ENCODE data around the gene MAGEF1. TPM values are rescaled to one million over a fixed set of nuclear protein-coding genes. Genes with fewer than 3 reads are reported as not detected.

The MAGEF1 gene
- total RNA-seq, 1 experiment from 2014 or later: 31.9 TPM

DNA sequence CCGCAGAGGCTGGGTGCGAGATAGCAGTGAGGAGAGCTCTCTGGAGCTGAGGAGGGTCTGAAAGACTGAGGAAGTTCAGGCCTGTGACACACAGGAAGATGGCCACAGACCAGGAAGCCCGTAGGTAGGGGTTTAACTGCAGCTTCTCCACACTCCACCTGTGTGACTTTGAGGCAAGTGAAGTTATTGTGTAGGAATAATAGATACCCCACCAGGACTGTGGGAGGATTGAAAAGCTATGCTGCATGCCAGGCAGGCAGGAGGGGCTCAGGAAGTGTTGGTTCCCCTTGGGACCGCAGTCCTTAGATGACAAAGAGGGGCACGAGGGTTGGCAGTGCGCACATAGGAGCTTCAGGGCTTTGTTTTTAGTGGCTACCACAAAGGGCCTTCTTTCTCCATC, 50.9 kb downstream of the MAGEF1 start:
- no peak overlapping the region for H3K23ac ChIP-seq (ENCODE audit: insufficient read length, low read depth, low read length)
- Mint-ChIP-seq H3K4me3 (no peak overlapping the region; a peak in 1 of 5 replicates), H3K27ac (peak overlapping the region in 1 of 3 experiments; percentile 92; a peak in 2 of 7 replicates), H3K27me3 (ENCODE audit: low read depth) (peaks cover 11% of the 10 kb centered on the region), H3K9me3 (peaks cover 0 to 3% of the 10 kb centered on the region in 2 experiments; a peak in 1 of 5 replicates), H3K36me3 (ENCODE audit: insufficient read depth in 1 of 3, low read depth in 3 of 3) (no peaks in the 10 kb centered on the region), H3K4me1 (peaks cover 58 to 80% of the 10 kb centered on the region in 2 experiments)
- H3K79me1 ChIP-seq (ENCODE audit: insufficient read depth, low read depth, low read length, poor library complexity, severe bottlenecking): no peaks in the 10 kb centered on the region
- WGBS (ENCODE audit: extremely low coverage, insufficient read length, low lambda C conversion rate): no CpG with 5 or more reads among the region's 6 CpGs
- no peak overlapping the region for H2BK12ac ChIP-seq (ENCODE audit: insufficient read length, low read depth, low read length)
- no peaks in the 10 kb centered on the region for H4K20me1 ChIP-seq (ENCODE audit: control insufficient read depth, insufficient read depth, insufficient read length)
- no peak overlapping the region for H3T11ph ChIP-seq (ENCODE audit: low read length)
- no peak for DNase-seq
- no peak overlapping the region for H4K5ac ChIP-seq (ENCODE audit: insufficient read length, low read depth, low read length)
- H2BK120ac ChIP-seq (ENCODE audit: low read depth, low read length, poor library complexity, severe bottlenecking): no peak overlapping the region
- H3K9me3 ChIP-seq (ENCODE audit: control insufficient read depth, low read depth, low read length): no peaks in the 10 kb centered on the region
- no peaks in the 10 kb centered on the region for H3K23me2 ChIP-seq (ENCODE audit: insufficient read length, low read depth, low read length, poor library complexity, severe bottlenecking)
- H2BK15ac ChIP-seq (ENCODE audit: low read depth, low read length): no peak overlapping the region
- no peak overlapping the region for H3K4ac ChIP-seq (ENCODE audit: low read depth, low read length)
- no peak overlapping the region for H3K27ac ChIP-seq (ENCODE audit: insufficient read length, low read depth, low read length)
- TF ChIP-seq CTCF (conservative IDR thresholded peaks at IDR 0.05): no peak
- H3K14ac ChIP-seq (ENCODE audit: insufficient read depth, low read length): no peak overlapping the region
- no peaks in the 10 kb centered on the region for H3K27me3 ChIP-seq (ENCODE audit: insufficient read depth, low read length)
- H2AFZ ChIP-seq (ENCODE audit: low read length): no peak overlapping the region
- no peak overlapping the region for H4K8ac ChIP-seq (replicated peaks; ENCODE audit: insufficient read length, low read depth, low read length)
- no peak overlapping the region for H3K9ac ChIP-seq (ENCODE audit: extremely low read depth, insufficient read length, low read length)
- no peaks in the 10 kb centered on the region for H3K79me2 ChIP-seq (ENCODE audit: insufficient read depth, low read length)
- H4K91ac ChIP-seq (ENCODE audit: insufficient read length, low read depth, low read length): no peak overlapping the region
- no peak overlapping the region for H3K4me2 ChIP-seq (ENCODE audit: insufficient read depth, insufficient read length, low read length)
- H3K18ac ChIP-seq (ENCODE audit: insufficient read length, low read depth, low read length): no peak overlapping the region
- H2AK5ac ChIP-seq (ENCODE audit: insufficient read length, low read length): no peak overlapping the region
- H2BK5ac ChIP-seq (ENCODE audit: insufficient read length, low read length): no peak overlapping the region
- no peak overlapping the region for H3K56ac ChIP-seq (ENCODE audit: insufficient read length, low read depth, low read length)
- no peak overlapping the region for H2BK20ac ChIP-seq (ENCODE audit: low read depth, low read length, poor library complexity, severe bottlenecking)
- peaks cover 12% of the 10 kb centered on the region; the same call in 1 of the 2 replicates for H3K4me1 ChIP-seq (ENCODE audit: insufficient read depth, low read length)

Other genes starting within 250 kb of the MAGEF1 start
- gene EPHB3, start 150.3 kb downstream of the MAGEF1 start, total RNA-seq (2021): 0.59 and 1.0 TPM in 2 replicates
- gene VPS8, start 100.1 kb upstream of the MAGEF1 start, total RNA-seq (2021): 39.7 and 42.2 TPM in 2 replicates